GM12865 (cell line): ENCODE data around the gene PSTPIP1.

Experiments used
- DNase-seq: peaks from one replicate; pipeline ENCODE4 v3.0.0; 2010; ENCODE audit warnings: low read depth
- H3K4me3 ChIP-seq: 2 replicates; pipeline ENCODE4 v1.5.1; 2011; ENCODE audit warnings: mild to moderate bottlenecking, low read depth, low read length, control low read depth
- CTCF ChIP-seq: IDR thresholded peaks from 2 replicates; pipeline ENCODE4 v1.5.1; 2011; ENCODE audit warnings: low read length, control low read depth, low read depth, inconsistent platforms; ENCODE audit not compliant: insufficient read depth; ENCODE audit errors: missing control alignments

PSTPIP1 gene

GRCh38 chr15:77009646-77010311 lies 14.9 kb downstream of the PSTPIP1 start:
- TF ChIP-seq CTCF = no peak
- H3K4me3 ChIP-seq = no peak overlapping the region
- DNase-seq = no peak

GRCh38 chr15:77010312-77010686 lies 15.4 kb downstream of the PSTPIP1 start:
- no peak overlapping the region for H3K4me3 ChIP-seq
- no peak for TF ChIP-seq CTCF
- no peak for DNase-seq

GRCh38 chr15:77010857-77011256 lies 15.9 kb downstream of the PSTPIP1 start:
- no peak for DNase-seq
- TF ChIP-seq CTCF = no peak
- no peak overlapping the region for H3K4me3 ChIP-seq

GRCh38 chr15:77012117-77012712 lies 17.3 kb downstream of the PSTPIP1 start:
- no peak for TF ChIP-seq CTCF
- DNase-seq = no peak
- no peak overlapping the region for H3K4me3 ChIP-seq

GRCh38 chr15:77012868-77013267 lies 17.9 kb downstream of the PSTPIP1 start:
- DNase-seq = peak; percentile 44
- no peak overlapping the region for H3K4me3 ChIP-seq
- TF ChIP-seq CTCF = no peak

GRCh38 chr15:77013776-77014131 lies 18.8 kb downstream of the PSTPIP1 start:
- TF ChIP-seq CTCF = peak; percentile 1
- H3K4me3 ChIP-seq = no peak overlapping the region
- DNase-seq = peak; percentile 72
